ENCODE results near the gene PLXNA3. TPM values are rescaled to one million over a fixed set of nuclear protein-coding genes. Genes with fewer than 3 reads are reported as not detected.

PLXNA3 gene
- total RNA-seq, 1 experiment from 2014 or later: 36.3 TPM

- no peak for DNase-seq
- H2BK5ac ChIP-seq (ENCODE audit: insufficient read length, low read length): no peak overlapping the region
- no peak overlapping the region for H4K5ac ChIP-seq (ENCODE audit: insufficient read length, low read depth, low read length)
- Mint-ChIP-seq H3K9me3 (peaks cover 64 to 89% of the 10 kb centered on the region in 2 experiments), H3K36me3 (ENCODE audit: insufficient read depth in 1 of 3, low read depth in 3 of 3) (peaks cover 34 to 57% (median 53%) of the 10 kb centered on the region in 3 experiments), H3K27ac (no peak overlapping the region), H3K27me3 (ENCODE audit: low read depth) (peaks cover 3% of the 10 kb centered on the region), H3K4me3 (no peak overlapping the region; a peak in 1 of 5 replicates), H3K4me1 (no peaks in the 10 kb centered on the region)
- no peak overlapping the region for H4K91ac ChIP-seq (ENCODE audit: insufficient read length, low read depth, low read length)
- no peaks in the 10 kb centered on the region for H3K23me2 ChIP-seq (ENCODE audit: insufficient read length, low read depth, low read length, poor library complexity, severe bottlenecking)
- no peak overlapping the region for H3K27ac ChIP-seq (ENCODE audit: insufficient read length, low read depth, low read length)
- no peak overlapping the region for H3K14ac ChIP-seq (ENCODE audit: insufficient read depth, low read length)
- H2BK12ac ChIP-seq (ENCODE audit: insufficient read length, low read depth, low read length): no peak overlapping the region
- no peaks in the 10 kb centered on the region for H3K79me2 ChIP-seq (ENCODE audit: insufficient read depth, low read length)
- H3K18ac ChIP-seq (ENCODE audit: insufficient read length, low read depth, low read length): no peak overlapping the region
- H3K4ac ChIP-seq (ENCODE audit: low read depth, low read length): no peak overlapping the region
- no peaks in the 10 kb centered on the region for H3K79me1 ChIP-seq (ENCODE audit: insufficient read depth, low read depth, low read length, poor library complexity, severe bottlenecking)
- no peak overlapping the region for H3K56ac ChIP-seq (ENCODE audit: insufficient read length, low read depth, low read length)
- H3K4me2 ChIP-seq (ENCODE audit: insufficient read depth, insufficient read length, low read length): no peak overlapping the region
- no peaks in the 10 kb centered on the region for H4K20me1 ChIP-seq (ENCODE audit: control insufficient read depth, insufficient read depth, insufficient read length)
- no peak overlapping the region for H2AK5ac ChIP-seq (ENCODE audit: insufficient read length, low read length)
- no peaks in the 10 kb centered on the region for H3K27me3 ChIP-seq (ENCODE audit: insufficient read depth, low read length)
- WGBS (ENCODE audit: extremely low coverage, insufficient read length, low lambda C conversion rate): no CpG with 5 or more reads among the region's 18 CpGs
- no peak overlapping the region for H2BK20ac ChIP-seq (ENCODE audit: low read depth, low read length, poor library complexity, severe bottlenecking)
- no peak for TF ChIP-seq CTCF (conservative IDR thresholded peaks at IDR 0.05)
- H3T11ph ChIP-seq (ENCODE audit: low read length): no peak overlapping the region
- no peaks in the 10 kb centered on the region for H3K4me1 ChIP-seq (ENCODE audit: insufficient read depth, low read length)
- H3K9me3 ChIP-seq (ENCODE audit: control insufficient read depth, low read depth, low read length): peaks cover 30% of the 10 kb centered on the region
- no peak overlapping the region for H3K23ac ChIP-seq (ENCODE audit: insufficient read length, low read depth, low read length)
- H2BK15ac ChIP-seq (ENCODE audit: low read depth, low read length): no peak overlapping the region
- H4K8ac ChIP-seq (replicated peaks; ENCODE audit: insufficient read length, low read depth, low read length): no peak overlapping the region
- H2BK120ac ChIP-seq (ENCODE audit: low read depth, low read length, poor library complexity, severe bottlenecking): no peak overlapping the region
- H3K9ac ChIP-seq (ENCODE audit: extremely low read depth, insufficient read length, low read length): no peak overlapping the region
- H2AFZ ChIP-seq (ENCODE audit: low read length): no peak overlapping the region
These were observed 8.5 kb upstream of the PLXNA3 start for GRCh38 chrX:154449618-154450017.
